Measurements from ENCODE around the gene OBP2A.
A peak's percentile ranks its signal among the peaks of the same experiment; 100 is the strongest.
"Not testable (repeated sequence)": the region's sequence is repeated elsewhere in the genome, so short reads cannot be mapped to it uniquely, and the experiment has no call there.

Gene OBP2A

GRCh38 chr9:135545646-135546176 lies at the start of gene OBP2A:
Gene OBP2A, plus strand, starts transcription at chr9:135546126. Its CDS starts 55 bp downstream, at chr9:135546181.
- not testable (repeated sequence) for DNase-seq (ENCODE audit: low read depth); H3K4me3 ChIP-seq (ENCODE audit: low read depth, low read length)

- no peak for DNase-seq (ENCODE audit: low read depth)
- H3K4me3 ChIP-seq (ENCODE audit: low read depth, low read length), result no peak overlapping the region
These were observed 47.4 kb upstream of the OBP2A start for GRCh38 chr9:135498381-135499126.

- peak; percentile 54 for DNase-seq (ENCODE audit: low read depth)
- H3K4me3 ChIP-seq (ENCODE audit: low read depth, low read length), result peak overlapping the region; percentile 75
These were observed 46.4 kb upstream of the OBP2A start for GRCh38 chr9:135499326-135500070.

- DNase-seq (ENCODE audit: low read depth), result no peak
- H3K4me3 ChIP-seq (ENCODE audit: low read depth, low read length), result peak overlapping the region; percentile 75
These were observed 45.8 kb upstream of the OBP2A start for GRCh38 chr9:135500071-135500524.

- peak within 1 kb of the TSS; percentile 75 for H3K4me3 ChIP-seq (ENCODE audit: low read depth, low read length)
- DNase-seq (ENCODE audit: low read depth), result peak; percentile 56
These were observed 45.2 kb upstream of the OBP2A start, which contains the start of gene MRPS2 for GRCh38 chr9:135500525-135501260. Gene MRPS2, plus strand, starts transcription at chr9:135500682. Its CDS starts 29 bp downstream, at chr9:135500711.

GRCh38 chr9:135501261-135502167 lies 44.4 kb upstream of the OBP2A start:
- peak overlapping the region; percentile 75 for H3K4me3 ChIP-seq (ENCODE audit: low read depth, low read length)
- no peak for DNase-seq (ENCODE audit: low read depth)

- no peak overlapping the region for H3K4me3 ChIP-seq (ENCODE audit: low read depth, low read length)
- no peak for DNase-seq (ENCODE audit: low read depth)
These were observed 43.6 kb upstream of the OBP2A start for GRCh38 chr9:135502168-135502872.

- DNase-seq (ENCODE audit: low read depth), result no peak
- no peak overlapping the region for H3K4me3 ChIP-seq (ENCODE audit: low read depth, low read length)
These were observed 43.0 kb upstream of the OBP2A start for GRCh38 chr9:135502873-135503321.

- H3K4me3 ChIP-seq (ENCODE audit: low read depth, low read length), result no peak overlapping the region
- DNase-seq (ENCODE audit: low read depth), result no peak
These were observed 42.3 kb upstream of the OBP2A start for GRCh38 chr9:135503371-135504261.

GRCh38 chr9:135504262-135505243 lies 41.4 kb upstream of the OBP2A start:
- no peak for DNase-seq (ENCODE audit: low read depth)
- no peak overlapping the region for H3K4me3 ChIP-seq (ENCODE audit: low read depth, low read length)

GRCh38 chr9:135505406-135506187 lies 40.3 kb upstream of the OBP2A start:
- no peak overlapping the region for H3K4me3 ChIP-seq (ENCODE audit: low read depth, low read length)
- no peak for DNase-seq (ENCODE audit: low read depth)

- H3K4me3 ChIP-seq (ENCODE audit: low read depth, low read length), result no peak overlapping the region
- DNase-seq (ENCODE audit: low read depth), result no peak
These were observed 39.4 kb upstream of the OBP2A start for GRCh38 chr9:135506327-135507103.

- DNase-seq (ENCODE audit: low read depth), result no peak
- H3K4me3 ChIP-seq (ENCODE audit: low read depth, low read length), result no peak overlapping the region
These were observed 38.6 kb upstream of the OBP2A start for GRCh38 chr9:135507104-135508035.
